HEK293T (cell line): Measurements from ENCODE around the gene PROB1.

Experiments used
- BHLHE40 ChIP-seq: fragments of 450-650 bp; IDR thresholded peaks from 2 replicates; pipeline ENCODE4 v1.6.1; 2016; ENCODE audit warnings: mild to moderate bottlenecking, moderate library complexity, borderline replicate concordance
- TARDBP ChIP-seq: fragments of 450-650 bp; IDR thresholded peaks from 2 replicates; pipeline ENCODE4 v1.6.1; 2016
- ZNF384 ChIP-seq: fragments of 450-650 bp; IDR thresholded peaks from 2 replicates; pipeline ENCODE4 v1.6.1; 2016

DNA sequence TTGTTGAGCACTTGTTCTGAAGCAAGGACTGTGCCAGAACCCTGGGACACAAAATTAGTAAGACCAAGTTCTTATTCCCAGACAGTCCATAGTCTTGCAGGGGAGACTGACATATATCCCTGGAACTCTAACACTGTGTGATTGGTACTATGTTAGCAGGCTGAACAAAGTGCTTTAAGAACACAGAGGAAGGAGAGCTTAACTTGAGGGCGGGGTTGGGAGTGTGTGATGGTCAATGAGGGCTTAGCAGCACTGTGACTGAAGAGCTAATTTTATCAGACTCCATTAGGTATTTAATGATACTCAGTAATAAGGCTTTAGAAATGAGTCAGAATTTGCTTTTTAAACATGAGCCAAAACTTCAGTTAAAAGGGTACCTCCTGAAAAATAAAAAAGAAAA, 23.9 kb upstream of the PROB1 start:
- TF ChIP-seq ZNF384 (no peak), TARDBP (no peak), BHLHE40 (no peak)
